GM12875 (cell line): ENCODE measurements around the gene MLLT10.

Source experiments
- H3K4me3 ChIP-seq: one replicate; pipeline ENCODE4 v1.5.1; 2011; ENCODE audit warnings: low read depth, low read length, control low read depth
- CTCF ChIP-seq: IDR thresholded peaks from 2 replicates; pipeline ENCODE4 v1.5.1; 2011; ENCODE audit warnings: low read depth, mild to moderate bottlenecking, control low read depth, inconsistent platforms, low read length, moderate library complexity, borderline replicate concordance; ENCODE audit not compliant: insufficient read depth

The MLLT10 gene

DNA sequence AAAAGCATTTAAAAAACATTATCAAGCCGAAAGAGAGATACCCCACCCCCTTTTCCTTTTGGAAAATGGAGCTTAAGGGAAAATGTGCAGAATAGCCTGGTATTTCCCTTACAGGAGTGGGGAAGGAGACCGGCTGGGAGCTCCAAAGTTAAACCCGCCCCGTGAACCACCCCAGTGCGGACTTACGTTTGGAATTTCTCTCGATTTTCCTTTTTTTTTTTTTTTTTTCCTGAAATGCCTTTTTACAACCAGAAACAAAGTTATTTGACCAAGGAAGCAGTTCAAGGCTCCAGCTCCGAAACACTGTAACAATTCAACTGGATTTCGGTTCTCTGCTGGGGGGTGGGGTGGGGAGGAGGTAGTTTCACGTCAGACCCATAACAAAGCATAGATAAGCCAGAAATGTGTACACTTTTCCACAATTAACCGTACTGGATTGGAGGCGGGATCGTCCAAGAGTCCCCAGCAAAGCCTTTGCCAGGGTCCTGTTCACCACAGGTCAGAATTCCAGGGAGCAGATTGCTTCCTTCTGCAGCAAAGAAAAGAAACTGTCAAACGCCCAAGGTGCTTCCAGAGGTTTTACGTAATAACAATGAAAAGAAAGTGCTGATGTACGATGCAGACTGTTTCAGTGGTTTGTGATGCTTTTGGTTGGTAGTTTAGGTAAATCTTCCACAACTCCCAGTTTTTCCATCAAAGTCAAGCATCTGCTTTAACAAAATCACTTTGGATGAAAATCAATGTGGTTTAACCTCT lies 15.2 kb upstream of the MLLT10 start:
- H3K4me3 ChIP-seq: peak overlapping the region; percentile 42
- TF ChIP-seq CTCF: no peak

DNA sequence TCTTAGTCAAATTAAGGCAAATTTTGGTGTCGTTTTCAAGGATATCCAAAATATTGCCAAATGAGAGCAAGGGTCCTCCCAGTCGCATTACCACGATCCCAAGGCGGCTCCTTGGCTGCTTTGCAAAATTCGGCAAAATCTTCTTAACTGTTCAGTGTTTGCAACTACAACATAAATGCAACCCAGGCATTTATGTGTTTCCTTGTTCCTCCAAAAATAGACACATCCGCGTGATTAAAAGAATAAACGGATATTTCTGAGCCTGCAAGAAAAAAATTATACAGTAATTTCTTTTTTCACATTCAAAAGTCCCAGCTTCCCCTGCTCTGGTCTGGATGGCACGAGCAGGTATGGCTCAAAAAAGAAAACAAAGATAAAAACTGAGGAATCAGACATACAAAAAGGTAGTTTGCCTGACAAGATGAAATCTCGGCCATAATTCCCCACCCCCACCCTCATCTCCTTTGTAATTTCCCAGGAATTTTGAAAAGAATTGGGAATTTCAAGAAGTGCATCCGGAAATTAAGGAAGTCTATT lies 14.6 kb upstream of the MLLT10 start:
- no peak for TF ChIP-seq CTCF
- peak overlapping the region; percentile 42 for H3K4me3 ChIP-seq

DNA sequence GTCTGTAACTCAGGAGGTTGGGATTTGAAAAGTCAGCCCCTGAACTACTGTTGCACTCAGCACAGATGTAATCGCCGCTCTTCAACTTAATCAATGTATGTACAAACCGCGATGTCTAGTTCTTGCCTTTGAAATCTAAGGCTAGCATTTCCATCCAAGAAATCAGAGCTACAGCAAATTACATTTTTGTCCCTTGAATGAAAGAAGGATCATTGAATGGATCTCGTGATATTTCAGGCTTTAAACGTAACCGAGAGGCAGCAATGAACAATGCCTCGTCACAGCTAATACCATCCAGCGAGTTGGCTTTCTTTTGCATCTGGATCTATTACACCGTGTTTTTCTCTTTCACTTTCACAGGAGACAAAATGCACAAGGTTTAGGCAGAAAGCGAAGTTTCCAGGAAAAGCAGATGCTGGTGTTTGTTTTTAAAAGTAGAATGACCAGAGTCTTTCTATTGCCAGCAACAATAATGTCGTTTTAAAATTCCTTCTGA lies 14.0 kb upstream of the MLLT10 start:
- no peak for TF ChIP-seq CTCF
- H3K4me3 ChIP-seq: peak overlapping the region; percentile 42

GRCh38 chr10:21520509-21520908 lies 13.5 kb upstream of the MLLT10 start:
- H3K4me3 ChIP-seq: no peak overlapping the region
- no peak for TF ChIP-seq CTCF

GRCh38 chr10:21520949-21521348 lies 13.1 kb upstream of the MLLT10 start:
- no peak overlapping the region for H3K4me3 ChIP-seq
- TF ChIP-seq CTCF: no peak

- no peak overlapping the region for H3K4me3 ChIP-seq
These were observed 12.1 kb upstream of the MLLT10 start for GRCh38 chr10:21521751-21522533.

More at GRCh38 chr10:21521751-21522533, 12.1 kb upstream of the MLLT10 start:
- TF ChIP-seq CTCF: no peak
